Esophagus muscularis mucosa (tissue), 4 donors: ENCODE results near the gene IL17RD.

Experiments used
- CTCF ChIP-seq, 3 experiments: fragments of 200-600 bp in 2 of 3; fragments of 450-650 bp in 1 of 3; sonication (generic) in 2 of 3; IDR thresholded peaks; one replicate each; pipeline ENCODE4 v1.5.1; 2017 to 2019; ENCODE audit warnings: antibody characterized with exemption in 3 of 3, mild to moderate bottlenecking in 2 of 3, moderate library complexity in 1 of 3
- EP300 ChIP-seq: sonication (generic); formaldehyde crosslinking; IDR thresholded peaks from one replicate; pipeline ENCODE4 v1.6.1; 2017; ENCODE audit warnings: antibody characterized with exemption
- POLR2A ChIP-seq: fragments of 450-650 bp; IDR thresholded peaks from one replicate; pipeline ENCODE4 v1.6.1; 2017; ENCODE audit warnings: antibody characterized with exemption, moderate library complexity, mild to moderate bottlenecking, low read depth

- TF ChIP-seq POLR2A (no peak), CTCF (IDR thresholded peaks at IDR 0.05) (peak in 1 of 3 experiments; percentile 19), EP300 (no peak)
Measured at GRCh38 chr3:57179580-57180410, 14.6 kb upstream of the IL17RD start.
